HCT116 (cell line): ENCODE data around the gene ANO4. TPM values are rescaled to one million over a fixed set of nuclear protein-coding genes. Genes with fewer than 3 reads are reported as not detected.

ENCODE experiments used
- ATAC-seq: fragments of 200-7000 bp; cut with Tn5 transposase; 2 replicates; pipeline ENCODE4 v1.9.1; 2020; ENCODE audit warnings: mild to moderate bottlenecking, moderate library complexity
- BruUV-seq: library from RNA; stranded (reverse); fragments of 400-500 nt; replicated peaks from 2 replicates; lab custom pipeline; 2021; lab: Mats Ljungman, UMichigan
- CTCF ChIA-PET: fragments of 300-600 bp; sonication (Branson Sonifier 250); formaldehyde crosslinking; loops from one replicate; lab custom pipeline; 2021; ENCODE audit warnings: antibody characterized with exemption; lab: Charles Lee
- POLR2A ChIA-PET: fragments of 300-600, 350-600 bp; sonication (Branson Sonifier 250); formaldehyde crosslinking; loops from one replicate; lab custom pipeline; 2021; ENCODE audit warnings: antibody characterized with exemption; lab: Charles Lee
- RAD21 ChIA-PET, 2 experiments: fragments of 300-600 bp; sonication (Branson Sonifier 250); formaldehyde crosslinking; loops; one replicate each; lab custom pipeline; 2023; ENCODE audit warnings: low total read pairs in 2 of 2; ENCODE audit not compliant: uncharacterized antibody in 2 of 2, unreplicated experiment in 2 of 2, low non-redundant PET in 1 of 2; lab: Charles Lee
- DNase-seq: peaks from one replicate; pipeline ENCODE4 v3.0.0-alpha.2; 2010; ENCODE audit warnings: low read depth, low spot score
- H2AFZ ChIP-seq: fragments of 200-600 bp; shearing (Covaris generic), sonication (generic); 2 replicates; pipeline ENCODE4 v1.6.1; 2017; ENCODE audit warnings: low read depth, mixed run types, mixed read lengths, antibody characterized with exemption, low read length; ENCODE audit not compliant: poor library complexity, severe bottlenecking
- H3K27ac ChIP-seq: 2 replicates; pipeline ENCODE4 v1.5.1; 2012; ENCODE audit warnings: low read depth, low read length
- H3K27me3 ChIP-seq: fragments of 200-600 bp; sonication (generic); 2 replicates; pipeline ENCODE4 v1.6.1; 2016; ENCODE audit warnings: mixed run types, low read length, mixed read lengths; ENCODE audit not compliant: insufficient read depth
- H3K36me3 ChIP-seq, 2 experiments: fragments of 200-500 bp in 1 of 2; fragments of 200-600 bp in 1 of 2; sonication (Bioruptor generic) in 1 of 2; sonication (generic) in 1 of 2; 2 replicates each; pipeline versions ENCODE4 v1.5.1 to v1.6.1; 2014 to 2016; ENCODE audit warnings: low read length in 2 of 2, inconsistent platforms in 1 of 2, mixed read lengths in 1 of 2, mixed run types in 1 of 2; ENCODE audit not compliant: insufficient read depth in 2 of 2, control insufficient read depth in 1 of 2
- H3K4me1 ChIP-seq, 2 experiments: fragments of 200-600 bp in 1 of 2; sonication (generic) in 1 of 2; 2 replicates each; pipeline versions ENCODE4 v1.5.1 to v1.6.1; 2012 to 2017; ENCODE audit warnings: low read length in 2 of 2, inconsistent platforms in 1 of 2, mild to moderate bottlenecking in 1 of 2, mixed read lengths in 1 of 2, mixed run types in 1 of 2, moderate library complexity in 1 of 2; ENCODE audit not compliant: insufficient read depth in 2 of 2, control insufficient read depth in 1 of 2
- H3K4me2 ChIP-seq: fragments of 200-600 bp; sonication (generic); 2 replicates; pipeline ENCODE4 v1.6.1; 2017; ENCODE audit warnings: mixed run types, low read length, mixed read lengths
- H3K4me3 ChIP-seq, 2 experiments: fragments of 200-600 bp in 1 of 2; sonication (generic) in 1 of 2; replicated peaks in 1 of 2; 2 replicates each; pipeline ENCODE4 v1.5.1; 2011 to 2016; ENCODE audit warnings: low read length in 2 of 2, control low read depth in 1 of 2, low read depth in 1 of 2, mild to moderate bottlenecking in 1 of 2, mixed read lengths in 1 of 2, mixed run types in 1 of 2
- H3K79me2 ChIP-seq: fragments of 200-600 bp; sonication (generic); 2 replicates; pipeline ENCODE4 v1.6.1; 2017; ENCODE audit warnings: mild to moderate bottlenecking, mixed run types, low read length, moderate library complexity, mixed read lengths; ENCODE audit not compliant: insufficient read depth
- H3K9ac ChIP-seq: fragments of 200-600 bp; sonication (generic); 2 replicates; pipeline ENCODE4 v1.6.1; 2016; ENCODE audit warnings: low read length, mixed read lengths
- H3K9me2 ChIP-seq: fragments of 200-600 bp; sonication (generic), shearing (Covaris generic); 2 replicates; pipeline ENCODE4 v1.6.1; 2017; ENCODE audit warnings: mixed run types, mild to moderate bottlenecking, moderate library complexity; ENCODE audit not compliant: insufficient read depth
- H3K9me3 ChIP-seq, 2 experiments: fragments of 200-500 bp in 1 of 2; fragments of 200-600 bp in 1 of 2; sonication (Bioruptor generic) in 1 of 2; sonication (generic) in 1 of 2; 2 replicates each; pipeline ENCODE4 v1.6.1; 2014 to 2017; ENCODE audit warnings: low read length in 2 of 2, mixed read lengths in 2 of 2, inconsistent platforms in 1 of 2, low read depth in 1 of 2, mild to moderate bottlenecking in 1 of 2, mixed run types in 1 of 2, moderate library complexity in 1 of 2; ENCODE audit not compliant: control insufficient read depth in 1 of 2, insufficient read depth in 1 of 2
- H4K20me1 ChIP-seq: fragments of 200-600 bp; sonication (generic), shearing (Covaris generic); 2 replicates; pipeline ENCODE4 v1.6.1; 2017; ENCODE audit warnings: mixed run types, mild to moderate bottlenecking, moderate library complexity; ENCODE audit not compliant: insufficient read depth
- CBX3 ChIP-seq: IDR thresholded peaks from 2 replicates; pipeline ENCODE4 v1.6.1; 2012; ENCODE audit warnings: low read depth
- CEBPB ChIP-seq: IDR thresholded peaks from 2 replicates; pipeline ENCODE4 v1.6.1; 2012; ENCODE audit warnings: low read depth
- EGR1 ChIP-seq: IDR thresholded peaks from 2 replicates; pipeline ENCODE4 v1.6.1; 2012; ENCODE audit warnings: low read depth
- EZH2 ChIP-seq: fragments of 200-600 bp; sonication (generic); IDR thresholded peaks from 2 replicates; pipeline ENCODE4 v1.6.1; 2017; ENCODE audit warnings: antibody characterized with exemption, mixed run types
- EZH2phosphoT487 ChIP-seq: fragments of 200-600 bp; IDR thresholded peaks from 2 replicates; pipeline ENCODE4 v1.6.1; 2018; ENCODE audit warnings: antibody characterized with exemption, borderline replicate concordance
- FOSL1 ChIP-seq: IDR thresholded peaks from 2 replicates; pipeline ENCODE4 v1.6.1; 2012; ENCODE audit warnings: low read depth
- POLR2A ChIP-seq: IDR thresholded peaks from 2 replicates; pipeline ENCODE4 v1.7.0; 2011; ENCODE audit warnings: borderline replicate concordance; ENCODE audit not compliant: insufficient read depth, insufficient read length; ENCODE audit errors: extremely low read depth
- POLR2AphosphoS5 ChIP-seq: IDR thresholded peaks from 2 replicates; pipeline ENCODE4 v1.6.1; 2011; ENCODE audit warnings: mild to moderate bottlenecking, low read depth, low read length, moderate library complexity
- RAD21 ChIP-seq: IDR thresholded peaks from 2 replicates; pipeline ENCODE4 v1.6.1; 2012; ENCODE audit warnings: low read depth, mild to moderate bottlenecking
- SIN3A ChIP-seq: IDR thresholded peaks from 2 replicates; pipeline ENCODE4 v1.6.1; 2012; ENCODE audit warnings: low read depth
- SRF ChIP-seq: IDR thresholded peaks from 2 replicates; pipeline ENCODE4 v1.6.1; 2012; ENCODE audit warnings: low read depth
- TCF7L2 ChIP-seq: IDR thresholded peaks from 2 replicates; pipeline ENCODE4 v1.7.0; 2011; ENCODE audit warnings: borderline replicate concordance, inconsistent platforms; ENCODE audit not compliant: insufficient read depth, insufficient read length; ENCODE audit errors: extremely low read depth
- YY1 ChIP-seq: IDR thresholded peaks from 2 replicates; pipeline ENCODE4 v1.6.1; 2011; ENCODE audit warnings: low read length, low read depth, moderate library complexity, mild to moderate bottlenecking; ENCODE audit not compliant: insufficient replicate concordance; ENCODE audit errors: extremely low read depth
- ZFX ChIP-seq: fragments of 450-650 bp; IDR thresholded peaks from 2 replicates; pipeline ENCODE4 v1.6.1; 2017
- ZNF274 ChIP-seq: fragments of 200-500 bp; sonication (Bioruptor generic); IDR thresholded peaks from 2 replicates; pipeline ENCODE4 v1.6.1; 2014; ENCODE audit warnings: mild to moderate bottlenecking, low read depth, low read length, inconsistent platforms
- intact Hi-C: fragments of 100-400 bp; cut with micrococcal nuclease; formaldehyde crosslinking; loops from 2 replicates; pipeline ENCODE4 v1.10.0; 2022
- total RNA-seq: library from RNA; stranded (reverse); gene quantifications from one replicate; pipeline ENCODE4 v1.2.1, GENCODE V29; 2021; ENCODE audit not compliant: unreplicated experiment
- TF ChIP-seq, protein P1 (sequence below): IDR thresholded peaks from 2 replicates; pipeline ENCODE4 v1.6.1; 2012; ENCODE audit warnings: low read depth
- TF ChIP-seq, protein P2 (sequence below): IDR thresholded peaks from 2 replicates; pipeline ENCODE4 v1.6.1; 2011; ENCODE audit warnings: mild to moderate bottlenecking, low read length, moderate library complexity; ENCODE audit not compliant: insufficient replicate concordance; ENCODE audit errors: extremely low read depth
- TF ChIP-seq, protein P3 (sequence below), 3 experiments: fragments of 200-600 bp in 1 of 3; sonication (generic) in 1 of 3; IDR thresholded peaks in 2 of 3; conservative IDR thresholded peaks in 1 of 3; 2 replicates each; pipeline ENCODE4 v1.5.1; 2012 to 2017; ENCODE audit warnings: low read depth in 2 of 3, low read length in 2 of 3, antibody characterized with exemption in 1 of 3, borderline replicate concordance in 1 of 3, control low read depth in 1 of 3, mild to moderate bottlenecking in 1 of 3, mixed read lengths in 1 of 3, mixed run types in 1 of 3, moderate library complexity in 1 of 3; ENCODE audit not compliant: insufficient read depth in 1 of 3
- TF ChIP-seq, protein P4 (sequence below): IDR thresholded peaks from 2 replicates; pipeline ENCODE4 v1.6.1; 2012
- TF ChIP-seq, protein P5 (sequence below): IDR thresholded peaks from 2 replicates; pipeline ENCODE4 v1.6.1; 2012

ANO4 gene
- total RNA-seq, 1 experiment from 2014 or later, result 1.7 TPM

DNA sequence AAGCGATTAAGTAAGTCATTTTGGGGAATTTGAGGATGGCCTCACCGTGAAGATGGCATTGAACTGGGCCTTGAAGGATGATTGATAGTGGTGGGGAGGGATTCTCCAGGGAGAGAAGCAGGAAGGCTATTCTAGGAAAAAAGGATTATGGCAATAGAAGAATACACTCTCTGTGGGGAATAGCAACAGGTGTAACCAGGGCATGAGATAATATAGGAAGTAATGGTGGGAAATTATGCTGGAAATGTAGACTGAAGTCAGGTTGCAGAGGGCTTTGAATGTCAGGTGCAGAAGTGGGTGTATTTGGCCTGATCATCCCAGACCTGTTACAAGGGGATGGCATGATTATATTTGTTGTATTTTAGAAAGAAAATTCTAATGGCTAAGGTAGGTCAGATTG, 4.6 kb upstream of the ANO4 start:
- H3K9me2 ChIP-seq, result no peaks in the 10 kb centered on the region
- H3K4me3 ChIP-seq, result no peak overlapping the region
- no peak overlapping the region for H3K9ac ChIP-seq
- RAD21 ChIA-PET, result no interaction called here
- intact Hi-C loops, result no loop called here
- DNase-seq (no peak), ATAC-seq (no peak)
- H2AFZ ChIP-seq, result no peak overlapping the region
- no peak overlapping the region for H3K27ac ChIP-seq
- H3K4me1 ChIP-seq, result peaks cover 8 to 23% of the 10 kb centered on the region in 2 experiments; a peak in 3 of 4 replicates
- no peak overlapping the region for H3K4me2 ChIP-seq
- no peaks in the 10 kb centered on the region for H3K36me3 ChIP-seq
- no TSS peak for BruUV-seq
- peaks cover 5% of the 10 kb centered on the region; the same call in 1 of the 2 replicates for H3K27me3 ChIP-seq
- H4K20me1 ChIP-seq, result no peaks in the 10 kb centered on the region
- no peaks in the 10 kb centered on the region for H3K9me3 ChIP-seq
- CTCF ChIA-PET, result no interaction called here
- TF ChIP-seq CEBPB (no peak), SIN3A (no peak), EGR1 (no peak), ZFX (no peak), POLR2A (no peak), FOSL1 (no peak), EZH2 (no peak), EZH2phosphoT487 (no peak), YY1 (no peak), CBX3 (no peak), RAD21 (no peak), POLR2AphosphoS5 (no peak), SRF (no peak), ZNF274 (no peak), TCF7L2 (no peak)
- TF ChIP-seq, protein P1, sequence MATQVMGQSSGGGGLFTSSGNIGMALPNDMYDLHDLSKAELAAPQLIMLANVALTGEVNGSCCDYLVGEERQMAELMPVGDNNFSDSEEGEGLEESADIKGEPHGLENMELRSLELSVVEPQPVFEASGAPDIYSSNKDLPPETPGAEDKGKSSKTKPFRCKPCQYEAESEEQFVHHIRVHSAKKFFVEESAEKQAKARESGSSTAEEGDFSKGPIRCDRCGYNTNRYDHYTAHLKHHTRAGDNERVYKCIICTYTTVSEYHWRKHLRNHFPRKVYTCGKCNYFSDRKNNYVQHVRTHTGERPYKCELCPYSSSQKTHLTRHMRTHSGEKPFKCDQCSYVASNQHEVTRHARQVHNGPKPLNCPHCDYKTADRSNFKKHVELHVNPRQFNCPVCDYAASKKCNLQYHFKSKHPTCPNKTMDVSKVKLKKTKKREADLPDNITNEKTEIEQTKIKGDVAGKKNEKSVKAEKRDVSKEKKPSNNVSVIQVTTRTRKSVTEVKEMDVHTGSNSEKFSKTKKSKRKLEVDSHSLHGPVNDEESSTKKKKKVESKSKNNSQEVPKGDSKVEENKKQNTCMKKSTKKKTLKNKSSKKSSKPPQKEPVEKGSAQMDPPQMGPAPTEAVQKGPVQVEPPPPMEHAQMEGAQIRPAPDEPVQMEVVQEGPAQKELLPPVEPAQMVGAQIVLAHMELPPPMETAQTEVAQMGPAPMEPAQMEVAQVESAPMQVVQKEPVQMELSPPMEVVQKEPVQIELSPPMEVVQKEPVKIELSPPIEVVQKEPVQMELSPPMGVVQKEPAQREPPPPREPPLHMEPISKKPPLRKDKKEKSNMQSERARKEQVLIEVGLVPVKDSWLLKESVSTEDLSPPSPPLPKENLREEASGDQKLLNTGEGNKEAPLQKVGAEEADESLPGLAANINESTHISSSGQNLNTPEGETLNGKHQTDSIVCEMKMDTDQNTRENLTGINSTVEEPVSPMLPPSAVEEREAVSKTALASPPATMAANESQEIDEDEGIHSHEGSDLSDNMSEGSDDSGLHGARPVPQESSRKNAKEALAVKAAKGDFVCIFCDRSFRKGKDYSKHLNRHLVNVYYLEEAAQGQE, result no peak
- TF ChIP-seq, protein P2, sequence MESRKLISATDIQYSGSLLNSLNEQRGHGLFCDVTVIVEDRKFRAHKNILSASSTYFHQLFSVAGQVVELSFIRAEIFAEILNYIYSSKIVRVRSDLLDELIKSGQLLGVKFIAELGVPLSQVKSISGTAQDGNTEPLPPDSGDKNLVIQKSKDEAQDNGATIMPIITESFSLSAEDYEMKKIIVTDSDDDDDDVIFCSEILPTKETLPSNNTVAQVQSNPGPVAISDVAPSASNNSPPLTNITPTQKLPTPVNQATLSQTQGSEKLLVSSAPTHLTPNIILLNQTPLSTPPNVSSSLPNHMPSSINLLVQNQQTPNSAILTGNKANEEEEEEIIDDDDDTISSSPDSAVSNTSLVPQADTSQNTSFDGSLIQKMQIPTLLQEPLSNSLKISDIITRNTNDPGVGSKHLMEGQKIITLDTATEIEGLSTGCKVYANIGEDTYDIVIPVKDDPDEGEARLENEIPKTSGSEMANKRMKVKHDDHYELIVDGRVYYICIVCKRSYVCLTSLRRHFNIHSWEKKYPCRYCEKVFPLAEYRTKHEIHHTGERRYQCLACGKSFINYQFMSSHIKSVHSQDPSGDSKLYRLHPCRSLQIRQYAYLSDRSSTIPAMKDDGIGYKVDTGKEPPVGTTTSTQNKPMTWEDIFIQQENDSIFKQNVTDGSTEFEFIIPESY, result no peak
- TF ChIP-seq, protein P3, sequence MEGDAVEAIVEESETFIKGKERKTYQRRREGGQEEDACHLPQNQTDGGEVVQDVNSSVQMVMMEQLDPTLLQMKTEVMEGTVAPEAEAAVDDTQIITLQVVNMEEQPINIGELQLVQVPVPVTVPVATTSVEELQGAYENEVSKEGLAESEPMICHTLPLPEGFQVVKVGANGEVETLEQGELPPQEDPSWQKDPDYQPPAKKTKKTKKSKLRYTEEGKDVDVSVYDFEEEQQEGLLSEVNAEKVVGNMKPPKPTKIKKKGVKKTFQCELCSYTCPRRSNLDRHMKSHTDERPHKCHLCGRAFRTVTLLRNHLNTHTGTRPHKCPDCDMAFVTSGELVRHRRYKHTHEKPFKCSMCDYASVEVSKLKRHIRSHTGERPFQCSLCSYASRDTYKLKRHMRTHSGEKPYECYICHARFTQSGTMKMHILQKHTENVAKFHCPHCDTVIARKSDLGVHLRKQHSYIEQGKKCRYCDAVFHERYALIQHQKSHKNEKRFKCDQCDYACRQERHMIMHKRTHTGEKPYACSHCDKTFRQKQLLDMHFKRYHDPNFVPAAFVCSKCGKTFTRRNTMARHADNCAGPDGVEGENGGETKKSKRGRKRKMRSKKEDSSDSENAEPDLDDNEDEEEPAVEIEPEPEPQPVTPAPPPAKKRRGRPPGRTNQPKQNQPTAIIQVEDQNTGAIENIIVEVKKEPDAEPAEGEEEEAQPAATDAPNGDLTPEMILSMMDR (IDR thresholded peaks at IDR 0.05 in 2 of 3, conservative IDR thresholded peaks at IDR 0.05 in 1 of 3; ENCODE audit: borderline replicate concordance in 1 of 3, insufficient read depth in 1 of 3, low read depth in 2 of 3, low read length in 2 of 3), result no peak
- TF ChIP-seq, protein P4, sequence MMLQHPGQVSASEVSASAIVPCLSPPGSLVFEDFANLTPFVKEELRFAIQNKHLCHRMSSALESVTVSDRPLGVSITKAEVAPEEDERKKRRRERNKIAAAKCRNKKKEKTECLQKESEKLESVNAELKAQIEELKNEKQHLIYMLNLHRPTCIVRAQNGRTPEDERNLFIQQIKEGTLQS, result no peak
- TF ChIP-seq, protein P5, sequence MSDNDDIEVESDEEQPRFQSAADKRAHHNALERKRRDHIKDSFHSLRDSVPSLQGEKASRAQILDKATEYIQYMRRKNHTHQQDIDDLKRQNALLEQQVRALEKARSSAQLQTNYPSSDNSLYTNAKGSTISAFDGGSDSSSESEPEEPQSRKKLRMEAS, result no peak
- POLR2A ChIA-PET, result no interaction called here
- no peaks in the 10 kb centered on the region for H3K79me2 ChIP-seq
